Activated B cell treated with CpG ODN at 0.5 μM for 24 hours (primary cell): Measurements from ENCODE around the gene TRIP12. TPM values are rescaled to one million over a fixed set of nuclear protein-coding genes. Genes with fewer than 3 reads are reported as not detected.

Experiments used
- ATAC-seq: fragments of 200-7000 bp; cut with Tn5 transposase; one replicate; pipeline ENCODE4 v1.10.0; 2021; ENCODE audit warnings: low read depth, mild to moderate bottlenecking, moderate library complexity
- CTCF ChIA-PET: fragments of 350-600 bp; sonication (Branson Sonifier 250); formaldehyde crosslinking; loops from one replicate; lab custom pipeline; 2021; ENCODE audit warnings: antibody characterized with exemption; lab: Charles Lee
- POLR2A ChIA-PET: fragments of 350-600 bp; sonication (Branson Sonifier 250); formaldehyde crosslinking; loops from one replicate; lab custom pipeline; 2021; ENCODE audit warnings: antibody characterized with exemption; lab: Charles Lee
- DNase-seq: peaks from one replicate; pipeline ENCODE4 v3.0.0; 2022
- H3K27ac Mint-ChIP-seq: one replicate; pipeline ENCODE4 v1.8.0; 2020; ENCODE audit warnings: mixed read lengths
- H3K27me3 Mint-ChIP-seq: one replicate; pipeline ENCODE4 v1.8.0; 2021; ENCODE audit warnings: mixed read lengths
- H3K36me3 Mint-ChIP-seq: one replicate; pipeline ENCODE4 v1.8.0; 2021; ENCODE audit warnings: low read depth, mixed read lengths
- H3K4me1 Mint-ChIP-seq: one replicate; pipeline ENCODE4 v1.8.0; 2021; ENCODE audit warnings: mixed read lengths
- H3K4me3 Mint-ChIP-seq: one replicate; pipeline ENCODE4 v1.8.0; 2020; ENCODE audit warnings: mild to moderate bottlenecking, mixed read lengths
- H3K9me3 Mint-ChIP-seq: one replicate; pipeline ENCODE4 v1.8.0; 2020; ENCODE audit warnings: mixed read lengths
- CTCF ChIP-seq: fragments of 200-600 bp; IDR thresholded peaks from one replicate; pipeline ENCODE4 v1.8.0; 2022; ENCODE audit warnings: antibody characterized with exemption, mild to moderate bottlenecking
- intact Hi-C: fragments of 100-400 bp; cut with micrococcal nuclease; formaldehyde crosslinking; loops from one replicate; pipeline ENCODE4 v1.15.1; 2024
- total RNA-seq: library from RNA; stranded (reverse); gene quantifications from 2 replicates; pipeline ENCODE4 v1.2.3, GENCODE V29; 2022

The TRIP12 gene
- total RNA-seq, 1 donor from 2014 or later, result 272 TPM

DNA sequence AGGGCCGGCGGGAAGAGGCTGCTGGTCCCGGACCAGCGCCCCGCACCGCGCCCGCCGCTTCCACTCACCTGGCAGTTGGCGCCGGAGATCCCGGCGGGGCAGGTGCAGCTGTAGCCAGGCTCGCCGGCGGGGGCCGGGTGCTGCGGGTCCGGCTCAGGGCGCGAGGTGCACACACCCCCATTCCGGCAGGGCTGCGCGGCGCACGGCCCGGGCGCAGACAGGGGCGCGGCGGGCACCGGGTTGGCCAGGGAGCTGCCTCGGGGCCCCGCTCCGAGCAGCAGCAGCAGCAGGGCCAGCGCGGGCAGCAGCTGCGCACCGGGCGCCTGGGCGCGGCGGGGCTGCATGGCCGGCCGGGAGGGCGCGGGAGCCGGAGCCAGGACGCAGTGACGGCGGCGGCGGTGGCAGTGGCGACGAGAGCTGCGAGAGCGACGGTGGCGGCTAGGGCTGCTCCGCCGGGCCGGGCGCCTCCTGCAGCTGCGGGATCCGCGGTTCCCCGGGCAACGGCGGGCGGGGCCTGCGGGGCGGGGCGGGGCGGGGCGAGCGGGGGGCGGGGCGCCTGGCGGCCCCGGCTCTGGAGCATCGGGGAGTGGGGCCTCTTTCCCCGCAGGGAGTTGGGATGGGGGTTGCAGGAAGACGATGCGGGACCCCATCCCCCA is 207.6 kb downstream of the TRIP12 start, which contains the start of gene DNER:
Gene DNER (minus strand): TSS at position 476 of the 656 bp plus-strand sequence. CDS start 132 bp downstream, at position 344.
- H3K9me3 Mint-ChIP-seq, result no peaks in the 10 kb centered on the region
- H3K36me3 Mint-ChIP-seq, result no peaks in the 10 kb centered on the region
- ChIA-PET CTCF (no interaction called here), POLR2A (no interaction called here)
- H3K27ac Mint-ChIP-seq, result no peak within 1 kb of the TSS
- DNase-seq, result peak; percentile 33
- H3K4me1 Mint-ChIP-seq, result peaks cover 18% of the 10 kb centered on the region
- peaks cover 56% of the 10 kb centered on the region for H3K27me3 Mint-ChIP-seq
- no peak for TF ChIP-seq CTCF
- peak within 1 kb of the TSS; percentile 56 for H3K4me3 Mint-ChIP-seq
- intact Hi-C loops, result no loop called here
- ATAC-seq, result peak; percentile 87

Other genes with a start within 250 kb of the TRIP12 start
- not detected in 2 replicates for gene DNER, start 207.5 kb downstream of the TRIP12 start, total RNA-seq
- 0.78 and 0.89 TPM in 2 replicates for gene FBXO36, start 494 bp upstream of the TRIP12 start, total RNA-seq
- 2.9 and 3.7 TPM in 2 replicates for gene SLC16A14, start 146.9 kb upstream of the TRIP12 start, total RNA-seq